GM21526 (cell line): ENCODE data around the gene COL27A1.
"Not testable (repeated sequence)": the region's sequence is repeated elsewhere in the genome, so short reads cannot be mapped to it uniquely, and the experiment has no call there.

Experiments used
- ATAC-seq: cut with Tn5 transposase; IDR thresholded peaks from one replicate; pipeline ENCODE4 v1.9.1; 2021; ENCODE audit warnings: moderate library complexity; ENCODE audit not compliant: unreplicated experiment, low FRiP score

COL27A1 gene

GRCh38 chr9:114122136-114123027 lies 33.0 kb upstream of the COL27A1 start:
- ATAC-seq, result no peak

- no peak for ATAC-seq
Observed at GRCh38 chr9:114123031-114123977, 32.0 kb upstream of the COL27A1 start.

- no peak for ATAC-seq
Observed at GRCh38 chr9:114124138-114124537, 31.2 kb upstream of the COL27A1 start.

GRCh38 chr9:114124666-114125475 lies 30.5 kb upstream of the COL27A1 start:
- no peak for ATAC-seq

GRCh38 chr9:114125476-114126013 lies 29.8 kb upstream of the COL27A1 start:
- ATAC-seq, result no peak

GRCh38 chr9:114126247-114127060 lies 28.9 kb upstream of the COL27A1 start:
- ATAC-seq, result no peak

- not testable (repeated sequence) for ATAC-seq
Observed at GRCh38 chr9:114128759-114129158, 26.6 kb upstream of the COL27A1 start.

- no peak for ATAC-seq
Observed at GRCh38 chr9:114130141-114130540, 25.2 kb upstream of the COL27A1 start.

GRCh38 chr9:114130624-114131277 lies 24.6 kb upstream of the COL27A1 start:
- ATAC-seq, result no peak

- no peak for ATAC-seq
Observed at GRCh38 chr9:114131808-114132549, 23.4 kb upstream of the COL27A1 start.

- no peak for ATAC-seq
Observed at GRCh38 chr9:114132550-114132918, 22.8 kb upstream of the COL27A1 start.

- ATAC-seq, result no peak
Observed at GRCh38 chr9:114134827-114135396, 20.4 kb upstream of the COL27A1 start.

- no peak for ATAC-seq
Observed at GRCh38 chr9:114137831-114138230, 17.5 kb upstream of the COL27A1 start.

GRCh38 chr9:114138552-114138971 lies 16.8 kb upstream of the COL27A1 start:
- no peak for ATAC-seq

- no peak for ATAC-seq
Observed at GRCh38 chr9:114139071-114139470, 16.3 kb upstream of the COL27A1 start.

GRCh38 chr9:114140401-114140800 lies 14.9 kb upstream of the COL27A1 start:
- ATAC-seq, result no peak

GRCh38 chr9:114140850-114141249 lies 14.5 kb upstream of the COL27A1 start:
- ATAC-seq, result no peak
